ENCODE results near the gene SH2B3.
A peak's percentile ranks its signal among the peaks of the same experiment; 100 is the strongest.

SH2B3 gene

GRCh38 chr12:111409780-111410430, 4.2 kb downstream of the SH2B3 start:
- DNase-seq = peak; percentile 30

GRCh38 chr12:111410431-111411184, 4.9 kb downstream of the SH2B3 start:
- no peak for DNase-seq

GRCh38 chr12:111411185-111411764, 5.6 kb downstream of the SH2B3 start:
- no peak for DNase-seq

GRCh38 chr12:111412007-111412829, 6.5 kb downstream of the SH2B3 start:
- DNase-seq = no peak

GRCh38 chr12:111412830-111413441, 7.2 kb downstream of the SH2B3 start:
- no peak for DNase-seq

- DNase-seq = no peak
These were observed 7.8 kb downstream of the SH2B3 start for GRCh38 chr12:111413442-111414086.

- DNase-seq = no peak
These were observed 9.1 kb downstream of the SH2B3 start for GRCh38 chr12:111414711-111415252.

GRCh38 chr12:111417290-111417689, 11.6 kb downstream of the SH2B3 start:
- no peak for DNase-seq

GRCh38 chr12:111417784-111418593, 12.3 kb downstream of the SH2B3 start:
- DNase-seq = no peak

- no peak for DNase-seq
These were observed 12.8 kb downstream of the SH2B3 start for GRCh38 chr12:111418594-111418880.

- no peak for DNase-seq
These were observed 14.1 kb downstream of the SH2B3 start for GRCh38 chr12:111419784-111420183.

GRCh38 chr12:111420494-111420893, 14.8 kb downstream of the SH2B3 start:
- DNase-seq = no peak

GRCh38 chr12:111424189-111424792, 18.6 kb downstream of the SH2B3 start:
- DNase-seq = no peak

GRCh38 chr12:111424793-111425251, 19.1 kb downstream of the SH2B3 start:
- DNase-seq = no peak

GRCh38 chr12:111425655-111426054, 19.9 kb downstream of the SH2B3 start:
- no peak for DNase-seq

GRCh38 chr12:111426344-111427185, 20.8 kb downstream of the SH2B3 start:
- DNase-seq = no peak

- no peak for DNase-seq
These were observed 21.8 kb downstream of the SH2B3 start for GRCh38 chr12:111427417-111428074.

GRCh38 chr12:111428081-111428727, 22.5 kb downstream of the SH2B3 start:
- no peak for DNase-seq

GRCh38 chr12:111428728-111429175, 23.0 kb downstream of the SH2B3 start:
- no peak for DNase-seq

Data from activated T-cell treated with anti-CD3 and anti-CD28 coated beads for 4 hours (primary cell).